Spleen (tissue), 11 donors: Measurements from ENCODE around the gene TSPAN1. TPM values are rescaled to one million over a fixed set of nuclear protein-coding genes. Genes with fewer than 3 reads are reported as not detected.

ENCODE experiments used
- DNase-seq: peaks from one replicate; pipeline ENCODE4 v3.0.0-alpha.2; 2020
- H3K27ac ChIP-seq, 8 donors: fragments of 200-600 bp; sonication (generic) in 7 of 8; 1 replicate in 4 of 8; 2 replicates in 4 of 8; pipeline versions ENCODE4 v1.5.0 to v1.8.0; 2016 to 2021; ENCODE audit warnings: inconsistent platforms in 4 of 8, mild to moderate bottlenecking in 4 of 8, moderate library complexity in 1 of 8
- H3K27me3 ChIP-seq, 7 donors: fragments of 200-600 bp; sonication (generic) in 6 of 7; replicated peaks in 1 of 7; 1 replicate in 4 of 7; 2 replicates in 3 of 7; pipeline versions ENCODE4 v1.5.0 to v1.8.0; 2016 to 2021; ENCODE audit warnings: inconsistent platforms in 3 of 7, mild to moderate bottlenecking in 1 of 7
- H3K36me3 ChIP-seq, 6 donors: fragments of 200-600 bp; sonication (generic) in 5 of 6; 1 replicate in 4 of 6; 2 replicates in 2 of 6; pipeline versions ENCODE4 v1.5.0 to v1.8.0; 2016 to 2021; ENCODE audit warnings: inconsistent platforms in 2 of 6
- H3K4me1 ChIP-seq, 6 donors: fragments of 200-600 bp; sonication (generic) in 5 of 6; 1 replicate in 3 of 6; 2 replicates in 3 of 6; pipeline versions ENCODE4 v1.5.0 to v1.8.0; 2016 to 2021; ENCODE audit warnings: inconsistent platforms in 3 of 6
- H3K4me3 ChIP-seq, 8 donors: fragments of 200-600 bp; sonication (generic) in 7 of 8; 1 replicate in 4 of 8; 2 replicates in 4 of 8; pipeline versions ENCODE4 v1.5.0 to v1.8.0; 2016 to 2021; ENCODE audit warnings: inconsistent platforms in 4 of 8, mild to moderate bottlenecking in 4 of 8, moderate library complexity in 2 of 8
- H3K9me3 ChIP-seq, 8 donors: fragments of 200-600 bp; sonication (generic) in 7 of 8; 1 replicate in 4 of 8; 2 replicates in 4 of 8; pipeline versions ENCODE4 v1.5.0 to v1.8.0; 2016 to 2021; ENCODE audit warnings: inconsistent platforms in 4 of 8
- POLR2A ChIP-seq, 3 donors: fragments of 450-650 bp; IDR thresholded peaks; one replicate each; pipeline ENCODE4 v1.5.1; 2017; ENCODE audit warnings: antibody characterized with exemption in 3 of 3, mild to moderate bottlenecking in 1 of 3
- POLR2AphosphoS5 ChIP-seq, 3 donors: sonication (generic); formaldehyde crosslinking; IDR thresholded peaks; one replicate each; pipeline ENCODE4 v1.5.1; 2017; ENCODE audit warnings: antibody characterized with exemption in 3 of 3
- WGBS, 5 donors: extraction: QIAGEN DNeasy Blood & Tissue Kit in 3 of 5; methylation state at CpG; one replicate each; pipeline versions ENCODE4 v1.1.5 to v1.1.7; 2013 to 2018; 5-methylcytosine and 5-hydroxymethylcytosine counted together
- intact Hi-C: fragments of 100-400 bp; cut with DNase I; formaldehyde crosslinking; loops from one replicate; pipeline ENCODE4 v1.15.0; 2023; ENCODE audit warnings: low total_unique reads
- polyA plus RNA-seq, 3 donors: library from polyadenylated mRNA; stranded (reverse); fragments of 200-250 nt; gene quantifications; one replicate each; pipeline ENCODE4 v1.2.1, GENCODE V29; 2013
- total RNA-seq, 7 donors: library from RNA; depleted of rRNA in 3 of 7; stranded (reverse); fragments of >200 nt in 3 of 7; fragmentation: NEBNext Ultra II Directional in 4 of 7; extraction: Animal tissue kit (Norgen Biotek cat#: 25700) in 4 of 7; gene quantifications; one replicate each; pipeline versions ENCODE4 v1.1.0 to v1.2.1, GENCODE V29; 2016 to 2021
- TF ChIP-seq, protein P1 (sequence below), 11 experiments: fragments of 200-600 bp in 7 of 11; fragments of 450-650 bp in 4 of 11; sonication (generic) in 4 of 11; IDR thresholded peaks in 8 of 11; conservative IDR thresholded peaks in 3 of 11; 1 replicate in 7 of 11; 2 replicates in 4 of 11; pipeline versions ENCODE4 v1.4.0 to v1.8.0; 2016 to 2021; ENCODE audit warnings: antibody characterized with exemption in 11 of 11, inconsistent platforms in 4 of 11, mild to moderate bottlenecking in 1 of 11
- donor health status: healthy with polysubstance abuse.
- donor health status: DM: no; HTN: no; CAD: no; lungs with moderate emphysema.
- donor health status: DM: no; HTN: no; CAD: no.
- donor health status: Bipolar disorder and iron deficiency.
- donor health status: healthy.
- donor health status: DM: no; HTN: no; CAD: no.
- donor health status: DM: yes; HTN: yes; CAD: no.

Gene TSPAN1
- total and polyA plus RNA-seq, 10 donors = 0.85 to 3.2 (median 1.5) TPM; not detected in 2

DNA sequence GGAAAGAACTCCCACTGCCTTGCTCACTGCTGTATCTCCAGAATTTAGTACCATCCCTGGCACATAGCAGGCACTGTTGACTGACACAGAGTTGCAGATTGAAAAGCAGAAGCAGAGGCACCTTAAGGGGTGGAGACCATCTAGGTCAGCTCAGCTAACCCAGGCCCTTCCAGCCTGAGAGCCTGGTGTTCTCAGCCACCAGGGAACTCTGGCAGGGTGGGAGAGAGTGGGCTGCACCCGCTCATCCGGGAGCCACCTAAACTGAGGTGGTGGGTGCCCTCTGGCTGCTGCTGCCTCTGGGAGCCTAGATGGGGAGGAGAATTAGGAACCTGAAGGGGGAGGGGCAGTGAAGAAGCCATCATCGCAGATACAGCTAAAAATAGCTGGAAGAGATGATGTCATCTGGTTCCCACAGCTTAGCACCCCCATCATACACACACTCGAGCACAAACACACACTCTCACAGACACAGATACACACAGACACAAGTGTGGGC lies 1.5 kb upstream of the TSPAN1 start:
- H3K4me1 ChIP-seq = peaks cover 0 to 59% (median 32%) of the 10 kb centered on the region in 6 donors
- no peak for DNase-seq
- no peak overlapping the region for H3K27ac ChIP-seq

GRCh38 chr1:46175243-46175642 lies 356 bp downstream of the TSPAN1 start:
- WGBS, 5 donors = 67 to 79% (median 75%) methylated on average over 3 of the region's 3 CpGs
- intact Hi-C loops = no loop called here
- Histone ChIP-seq H3K4me1 (peaks cover 8 to 60% (median 39%) of the 10 kb centered on the region in 6 donors), H3K36me3 (no peaks in the 10 kb centered on the region), H3K4me3 (no peak overlapping the region), H3K27me3 (peaks cover 0 to 2% (median 0%) of the 10 kb centered on the region in 7 donors), H3K9me3 (no peaks in the 10 kb centered on the region), H3K27ac (peak overlapping the region in 4 of 8 donors; percentile 5 to 20 (median 16))
- TF ChIP-seq, protein P1, sequence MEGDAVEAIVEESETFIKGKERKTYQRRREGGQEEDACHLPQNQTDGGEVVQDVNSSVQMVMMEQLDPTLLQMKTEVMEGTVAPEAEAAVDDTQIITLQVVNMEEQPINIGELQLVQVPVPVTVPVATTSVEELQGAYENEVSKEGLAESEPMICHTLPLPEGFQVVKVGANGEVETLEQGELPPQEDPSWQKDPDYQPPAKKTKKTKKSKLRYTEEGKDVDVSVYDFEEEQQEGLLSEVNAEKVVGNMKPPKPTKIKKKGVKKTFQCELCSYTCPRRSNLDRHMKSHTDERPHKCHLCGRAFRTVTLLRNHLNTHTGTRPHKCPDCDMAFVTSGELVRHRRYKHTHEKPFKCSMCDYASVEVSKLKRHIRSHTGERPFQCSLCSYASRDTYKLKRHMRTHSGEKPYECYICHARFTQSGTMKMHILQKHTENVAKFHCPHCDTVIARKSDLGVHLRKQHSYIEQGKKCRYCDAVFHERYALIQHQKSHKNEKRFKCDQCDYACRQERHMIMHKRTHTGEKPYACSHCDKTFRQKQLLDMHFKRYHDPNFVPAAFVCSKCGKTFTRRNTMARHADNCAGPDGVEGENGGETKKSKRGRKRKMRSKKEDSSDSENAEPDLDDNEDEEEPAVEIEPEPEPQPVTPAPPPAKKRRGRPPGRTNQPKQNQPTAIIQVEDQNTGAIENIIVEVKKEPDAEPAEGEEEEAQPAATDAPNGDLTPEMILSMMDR (IDR thresholded peaks at IDR 0.05 in 8 of 11, conservative IDR thresholded peaks at IDR 0.05 in 3 of 11) = no peak
- TF ChIP-seq POLR2AphosphoS5 (IDR thresholded peaks at IDR 0.05) (no peak), POLR2A (IDR thresholded peaks at IDR 0.05) (no peak)
- no peak for DNase-seq

More for the DNA sequence above, 1.5 kb upstream of the TSPAN1 start:
- whole genome bisulfite sequencing, 5 donors = 43 to 55% (median 44%) methylated on average over 4 of the region's 4 CpGs
- Histone ChIP-seq H3K4me3 (no peak overlapping the region), H3K36me3 (no peaks in the 10 kb centered on the region), H3K9me3 (no peaks in the 10 kb centered on the region), H3K27me3 (peaks cover 0 to 2% (median 0%) of the 10 kb centered on the region in 7 donors)
- no peak for TF ChIP-seq POLR2A (IDR thresholded peaks at IDR 0.05)
- intact Hi-C loops = no loop called here

GRCh38 chr1:46176211-46176865 lies 1.5 kb downstream of the TSPAN1 start, which contains the start of gene P3R3URF:
Gene P3R3URF (minus strand): TSS chr1:46176488. CDS start chr1:46176471, 17 bp downstream.
- no peak within 1 kb of the TSS for H3K4me3 ChIP-seq
- 85 to 93% (median 89%) methylated on average over 7 to 13 of the region's 13 CpGs for WGBS, 5 donors
- H3K9me3 ChIP-seq = no peaks in the 10 kb centered on the region
- peaks cover 0 to 5% (median 0%) of the 10 kb centered on the region in 7 donors for H3K27me3 ChIP-seq
- intact Hi-C loops = no loop called here
- H3K36me3 ChIP-seq = no peaks in the 10 kb centered on the region
- peak within 1 kb of the TSS in 3 of 8 donors; percentile 13 to 20 (median 18) for H3K27ac ChIP-seq
- peaks cover 12 to 61% (median 36%) of the 10 kb centered on the region in 6 donors for H3K4me1 ChIP-seq
- TF ChIP-seq, protein P1 (IDR thresholded peaks at IDR 0.05 in 8 of 11, conservative IDR thresholded peaks at IDR 0.05 in 3 of 11) = no peak
- TF ChIP-seq POLR2A (IDR thresholded peaks at IDR 0.05) (no peak), POLR2AphosphoS5 (IDR thresholded peaks at IDR 0.05) (no peak)
- no peak for DNase-seq

GRCh38 chr1:46179138-46180081 lies 4.5 kb downstream of the TSPAN1 start:
- Histone ChIP-seq H3K27ac (no peak overlapping the region), H3K4me3 (no peak overlapping the region), H3K4me1 (peaks cover 12 to 67% (median 41%) of the 10 kb centered on the region in 6 donors), H3K9me3 (no peaks in the 10 kb centered on the region), H3K27me3 (peaks cover 0 to 5% (median 0%) of the 10 kb centered on the region in 7 donors), H3K36me3 (no peaks in the 10 kb centered on the region)
- 11 to 19% (median 13%) methylated on average over 10 of the region's 10 CpGs for WGBS, 5 donors
- no peak for DNase-seq
- TF ChIP-seq POLR2AphosphoS5 (IDR thresholded peaks at IDR 0.05) (peak in 2 of 3 donors; percentile 38 to 53), POLR2A (IDR thresholded peaks at IDR 0.05) (no peak)
- TF ChIP-seq, protein P1 (IDR thresholded peaks at IDR 0.05 in 8 of 11, conservative IDR thresholded peaks at IDR 0.05 in 3 of 11) = peak; percentile 81 to 99 (median 89)
- intact Hi-C loops = loop anchor here (2.0 kb wide), 1 partner anchor 143 kb away; no protein-coding TSS in a partner anchor
